Amygdala (tissue), 56 donors: ENCODE data around the gene PLXNB3.
A peak's percentile ranks its signal among the peaks of the same experiment; 100 is the strongest.
"Not testable (repeated sequence)": the region's sequence is repeated elsewhere in the genome, so short reads cannot be mapped to it uniquely, and the experiment has no call there.

Experiments
- DNase-seq, 56 donors: peaks; one replicate each; lab custom pipeline; 2025; lab: John Stamatoyannopoulos, UW

PLXNB3 gene

GRCh38 chrX:153763989-153764755 lies at the start of gene PLXNB3:
Gene PLXNB3, plus strand, starts transcription at chrX:153764249. Its CDS starts 1,287 bp downstream, at chrX:153765536.
- DNase-seq = peak in 55 of 56 donors; percentile 13 to 94 (median 72)

GRCh38 chrX:153714256-153714655 lies 49.8 kb upstream of the PLXNB3 start:
- DNase-seq = no peak

- no peak for DNase-seq
These were observed 46.6 kb upstream of the PLXNB3 start for GRCh38 chrX:153717445-153717844.

- no peak for DNase-seq
These were observed 44.8 kb upstream of the PLXNB3 start for GRCh38 chrX:153719238-153719637.

GRCh38 chrX:153719701-153720100 lies 44.3 kb upstream of the PLXNB3 start:
- DNase-seq = no peak

GRCh38 chrX:153722704-153723350 lies 41.2 kb upstream of the PLXNB3 start:
- no peak for DNase-seq

GRCh38 chrX:153723351-153724251 lies 40.4 kb upstream of the PLXNB3 start:
- peak in 2 of 56 donors; percentile 3 to 36 for DNase-seq

GRCh38 chrX:153724252-153725038 lies 39.6 kb upstream of the PLXNB3 start, which contains the start of the genes ABCD1 and BCAP31:
Gene ABCD1, plus strand, starts transcription at chrX:153724856. Its CDS starts 411 bp downstream, at chrX:153725267.
Gene BCAP31, minus strand, starts transcription at chrX:153724387. Its CDS starts 1,143 bp downstream, at chrX:153723244.
- peak in 53 of 56 donors; percentile 18 to 94 (median 80) for DNase-seq

- DNase-seq = no peak
These were observed 38.8 kb upstream of the PLXNB3 start for GRCh38 chrX:153725039-153725831.

GRCh38 chrX:153725832-153726285 lies 38.2 kb upstream of the PLXNB3 start:
- peak in 1 of 56 donors; percentile 25 for DNase-seq

- peak in 32 of 56 donors; percentile 16 to 83 (median 60) for DNase-seq
These were observed 37.5 kb upstream of the PLXNB3 start for GRCh38 chrX:153726286-153727122.

GRCh38 chrX:153727123-153727931 lies 36.7 kb upstream of the PLXNB3 start:
- DNase-seq = peak in 53 of 56 donors; percentile 3 to 83 (median 61)

- DNase-seq = no peak
These were observed 36.0 kb upstream of the PLXNB3 start for GRCh38 chrX:153728095-153728494.

GRCh38 chrX:153728951-153729631 lies 35.0 kb upstream of the PLXNB3 start:
- no peak for DNase-seq

GRCh38 chrX:153730115-153730514 lies 33.9 kb upstream of the PLXNB3 start:
- DNase-seq = not testable (repeated sequence)

GRCh38 chrX:153731117-153731844 lies 32.8 kb upstream of the PLXNB3 start:
- no peak for DNase-seq
